ENCODE results near the gene ARSD. TPM values are rescaled to one million over a fixed set of nuclear protein-coding genes. Genes with fewer than 3 reads are reported as not detected.
A peak's percentile ranks its signal among the peaks of the same experiment; 100 is the strongest.

The ARSD gene
- total RNA-seq, 1 experiment from 2014 or later = 3.0 TPM

DNA sequence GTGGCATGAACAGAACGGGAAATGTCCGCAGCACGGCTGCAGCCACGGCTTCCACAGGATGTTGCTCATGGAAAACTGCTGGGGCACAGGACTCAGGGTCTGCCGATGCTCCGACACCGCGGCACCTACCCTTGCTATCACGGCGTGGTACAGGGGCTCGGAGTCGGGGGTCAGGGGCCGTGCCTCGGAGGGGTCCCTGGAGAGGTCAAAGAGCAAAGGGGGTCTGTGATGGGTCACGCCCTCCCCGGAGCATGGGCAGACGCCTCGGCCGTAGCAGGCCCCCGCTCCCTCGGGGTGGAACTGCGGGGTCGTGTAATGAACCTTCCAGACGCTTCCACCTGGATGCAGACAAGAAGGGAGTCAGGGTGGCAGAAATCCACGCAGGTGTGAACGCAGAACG, 21.8 kb downstream of the ARSD start:
- no peak overlapping the region for H3K4me3 Mint-ChIP-seq
- ATAC-seq = no peak
- ChIA-PET CTCF (no interaction called here), POLR2A (no interaction called here)
- no peak overlapping the region for H3K27ac Mint-ChIP-seq
- peaks cover 13% of the 10 kb centered on the region for H3K9me3 Mint-ChIP-seq
- peaks cover 5% of the 10 kb centered on the region for H3K4me1 Mint-ChIP-seq
- peaks cover 16% of the 10 kb centered on the region for H3K36me3 Mint-ChIP-seq
- TF ChIP-seq CREB1 (CRISPR knock-in tag; IDR thresholded peaks at IDR 0.05) (no peak), ZNF396 (CRISPR knock-in tag; IDR thresholded peaks at IDR 0.05; ENCODE audit: borderline replicate concordance) (no peak), CBFB (CRISPR knock-in tag; IDR thresholded peaks at IDR 0.05; ENCODE audit: low read depth) (no peak), JAZF1 (CRISPR knock-in tag; IDR thresholded peaks at IDR 0.05) (no peak), FOXP4 (CRISPR knock-in tag; IDR thresholded peaks at IDR 0.05) (no peak), ZNF219 (CRISPR knock-in tag; IDR thresholded peaks at IDR 0.05; ENCODE audit: borderline replicate concordance) (no peak), ZNF138 (CRISPR knock-in tag; conservative IDR thresholded peaks at IDR 0.05) (no peak), JUN (CRISPR knock-in tag; IDR thresholded peaks at IDR 0.05) (no peak)
- DNase-seq (ENCODE audit: low spot score) = no peak
- H3K27me3 Mint-ChIP-seq (ENCODE audit: low read depth) = no peaks in the 10 kb centered on the region; the same call in 1 of the 2 replicates

DNA sequence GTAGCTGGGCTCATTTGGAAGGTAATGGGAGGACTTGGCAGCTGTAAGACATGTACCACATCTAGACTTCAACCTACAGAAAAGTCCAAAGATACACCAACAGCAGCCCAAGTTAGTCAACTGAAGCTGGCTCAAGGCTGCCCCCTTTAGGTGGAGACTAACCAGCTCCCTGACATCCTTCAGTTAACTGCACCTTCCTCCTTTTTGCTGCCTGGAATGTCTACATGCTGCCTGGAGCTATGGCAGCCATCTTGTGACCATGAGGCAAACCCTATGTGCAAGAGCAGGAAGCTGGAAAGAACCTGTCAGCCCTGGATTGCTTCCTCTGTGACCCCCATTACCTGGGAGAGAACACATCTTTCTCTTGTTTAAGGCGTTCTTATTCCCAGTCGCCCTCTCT, 25.8 kb downstream of the ARSD start:
- Mint-ChIP-seq H3K4me3 (no peak overlapping the region), H3K27ac (no peak overlapping the region), H3K27me3 (ENCODE audit: low read depth) (no peaks in the 10 kb centered on the region; the same call in 1 of the 2 replicates), H3K4me1 (peaks cover 9% of the 10 kb centered on the region), H3K36me3 (peaks cover 20% of the 10 kb centered on the region), H3K9me3 (peaks cover 10% of the 10 kb centered on the region)
- TF ChIP-seq ZNF425 (CRISPR knock-in tag; conservative IDR thresholded peaks at IDR 0.05) = no peak
- TF ChIP-seq ZNF512 (CRISPR knock-in tag; IDR thresholded peaks at IDR 0.05; ENCODE audit: borderline replicate concordance) = no peak
- TF ChIP-seq GTF2I (CRISPR knock-in tag; conservative IDR thresholded peaks at IDR 0.05) = peak; percentile 76; the same call in 1 of the 2 replicates
- TF ChIP-seq, protein P1, sequence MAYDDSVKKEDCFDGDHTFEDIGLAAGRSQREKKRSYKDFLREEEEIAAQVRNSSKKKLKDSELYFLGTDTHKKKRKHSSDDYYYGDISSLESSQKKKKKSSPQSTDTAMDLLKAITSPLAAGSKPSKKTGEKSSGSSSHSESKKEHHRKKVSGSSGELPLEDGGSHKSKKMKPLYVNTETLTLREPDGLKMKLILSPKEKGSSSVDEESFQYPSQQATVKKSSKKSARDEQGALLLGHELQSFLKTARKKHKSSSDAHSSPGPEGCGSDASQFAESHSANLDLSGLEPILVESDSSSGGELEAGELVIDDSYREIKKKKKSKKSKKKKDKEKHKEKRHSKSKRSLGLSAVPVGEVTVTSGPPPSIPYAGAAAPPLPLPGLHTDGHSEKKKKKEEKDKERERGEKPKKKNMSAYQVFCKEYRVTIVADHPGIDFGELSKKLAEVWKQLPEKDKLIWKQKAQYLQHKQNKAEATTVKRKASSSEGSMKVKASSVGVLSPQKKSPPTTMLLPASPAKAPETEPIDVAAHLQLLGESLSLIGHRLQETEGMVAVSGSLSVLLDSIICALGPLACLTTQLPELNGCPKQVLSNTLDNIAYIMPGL (CRISPR knock-in tag; IDR thresholded peaks at IDR 0.05) = no peak
- CTCF ChIA-PET = interaction anchor here (0.6 kb wide), 1 partner anchor 39 kb away, joined by 3 read pairs; no protein-coding TSS in a partner anchor
- DNase-seq (ENCODE audit: low spot score) (no peak), ATAC-seq (no peak)
- POLR2A ChIA-PET = no interaction called here

GRCh38 chrX:2902841-2903240, 26.3 kb downstream of the ARSD start:
- ChIA-PET POLR2A (no interaction called here), CTCF (no interaction called here)
- Mint-ChIP-seq H3K4me3 (no peak overlapping the region), H3K27me3 (ENCODE audit: low read depth) (no peaks in the 10 kb centered on the region; the same call in 1 of the 2 replicates), H3K27ac (no peak overlapping the region), H3K36me3 (peaks cover 20% of the 10 kb centered on the region), H3K9me3 (peaks cover 10% of the 10 kb centered on the region), H3K4me1 (peaks cover 14% of the 10 kb centered on the region)
- ATAC-seq (no peak), DNase-seq (ENCODE audit: low spot score) (no peak)
- no peak for TF ChIP-seq GTF2I (CRISPR knock-in tag; conservative IDR thresholded peaks at IDR 0.05)
- TF ChIP-seq, protein P1 (CRISPR knock-in tag; IDR thresholded peaks at IDR 0.05) = no peak
- TF ChIP-seq ZBTB21 (CRISPR knock-in tag; IDR thresholded peaks at IDR 0.05; ENCODE audit: borderline replicate concordance) = no peak
- TF ChIP-seq TCF7 (CRISPR knock-in tag; IDR thresholded peaks at IDR 0.05; ENCODE audit: low read depth) = no peak
- no peak for TF ChIP-seq TEAD4 (CRISPR knock-in tag; IDR thresholded peaks at IDR 0.05)
- no peak for TF ChIP-seq CBFB (CRISPR knock-in tag; IDR thresholded peaks at IDR 0.05; ENCODE audit: low read depth)
- no peak for TF ChIP-seq SMAD4 (CRISPR knock-in tag; IDR thresholded peaks at IDR 0.05)
- TF ChIP-seq CREB1 (CRISPR knock-in tag; IDR thresholded peaks at IDR 0.05) = no peak
- TF ChIP-seq, protein P2, sequence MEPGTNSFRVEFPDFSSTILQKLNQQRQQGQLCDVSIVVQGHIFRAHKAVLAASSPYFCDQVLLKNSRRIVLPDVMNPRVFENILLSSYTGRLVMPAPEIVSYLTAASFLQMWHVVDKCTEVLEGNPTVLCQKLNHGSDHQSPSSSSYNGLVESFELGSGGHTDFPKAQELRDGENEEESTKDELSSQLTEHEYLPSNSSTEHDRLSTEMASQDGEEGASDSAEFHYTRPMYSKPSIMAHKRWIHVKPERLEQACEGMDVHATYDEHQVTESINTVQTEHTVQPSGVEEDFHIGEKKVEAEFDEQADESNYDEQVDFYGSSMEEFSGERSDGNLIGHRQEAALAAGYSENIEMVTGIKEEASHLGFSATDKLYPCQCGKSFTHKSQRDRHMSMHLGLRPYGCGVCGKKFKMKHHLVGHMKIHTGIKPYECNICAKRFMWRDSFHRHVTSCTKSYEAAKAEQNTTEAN (CRISPR knock-in tag; IDR thresholded peaks at IDR 0.05) = no peak
